Measurements from ENCODE around the gene METTL27. TPM values are rescaled to one million over a fixed set of nuclear protein-coding genes. Genes with fewer than 3 reads are reported as not detected.
"Not testable (repeated sequence)": the region's sequence is repeated elsewhere in the genome, so short reads cannot be mapped to it uniquely, and the experiment has no call there.

The METTL27 gene
- total RNA-seq, 4 donors from 2014 or later = 2.0 to 7.4 (median 4.3) TPM

GRCh38 chr7:73851410-73852338 lies 9.4 kb upstream of the METTL27 start:
- DNase-seq (ENCODE audit: low spot score in 2 of 2) = peak in 1 of 2 donors; percentile 62
- TF ChIP-seq CTCF (IDR thresholded peaks at IDR 0.05) (no peak), POLR2A (IDR thresholded peaks at IDR 0.05) (no peak)
- intact Hi-C loops (cut with DNase I; ENCODE audit: low total_unique reads) = no loop called here
- WGBS, 2 donors = 24 to 29% methylated on average over 8 of the region's 8 CpGs
- H3K4me3 ChIP-seq (ENCODE audit: low read depth, poor library complexity, severe bottlenecking) = no peak overlapping the region

GRCh38 chr7:73850781-73851207 lies 8.5 kb upstream of the METTL27 start:
- TF ChIP-seq CTCF (IDR thresholded peaks at IDR 0.05) (no peak), POLR2A (IDR thresholded peaks at IDR 0.05) (no peak)
- peak in 1 of 2 donors; percentile 87 for DNase-seq (ENCODE audit: low spot score in 2 of 2)
- intact Hi-C loops (cut with DNase I; ENCODE audit: low total_unique reads) = no loop called here
- 21 to 24% methylated on average over 4 of the region's 4 CpGs for WGBS, 2 donors
- no peak overlapping the region for H3K4me3 ChIP-seq (ENCODE audit: low read depth, poor library complexity, severe bottlenecking)

- intact Hi-C loops (cut with DNase I; ENCODE audit: low total_unique reads) = no loop called here
- WGBS, 2 donors = 90 to 94% methylated on average over 10 of the region's 10 CpGs
- no peak for DNase-seq (ENCODE audit: low spot score in 2 of 2)
These were observed 5.8 kb upstream of the METTL27 start for GRCh38 chr7:73847941-73848723.

GRCh38 chr7:73845701-73846195 lies 3.4 kb upstream of the METTL27 start:
- 68 to 71% methylated on average over 12 of the region's 12 CpGs for WGBS, 2 donors
- peak in 1 of 2 donors; percentile 55 for DNase-seq (ENCODE audit: low spot score in 2 of 2)
- H3K4me3 ChIP-seq (ENCODE audit: low read depth, poor library complexity, severe bottlenecking); intact Hi-C loops (cut with DNase I; ENCODE audit: low total_unique reads): not testable (repeated sequence)

More at GRCh38 chr7:73847941-73848723, 5.8 kb upstream of the METTL27 start:
- H3K4me3 ChIP-seq (ENCODE audit: low read depth, poor library complexity, severe bottlenecking) = no peak overlapping the region
- no peak for TF ChIP-seq POLR2A (IDR thresholded peaks at IDR 0.05)
- TF ChIP-seq CTCF (IDR thresholded peaks at IDR 0.05) = no peak

- intact Hi-C loops (cut with DNase I; ENCODE audit: low total_unique reads) = loop anchor here (5.0 kb wide), 1 partner anchor 108 kb away; the partner anchor contains the start of gene ABHD11
- DNase-seq (ENCODE audit: low spot score in 2 of 2) = no peak
- H3K4me3 ChIP-seq (ENCODE audit: low read depth, poor library complexity, severe bottlenecking) = no peak overlapping the region
- TF ChIP-seq CTCF (IDR thresholded peaks at IDR 0.05) = no peak
- TF ChIP-seq POLR2A (IDR thresholded peaks at IDR 0.05) = no peak
- 80 to 81% methylated on average over 13 of the region's 13 CpGs for WGBS, 2 donors
These were observed 2.6 kb upstream of the METTL27 start for GRCh38 chr7:73844848-73845460.

All from lower leg skin (tissue), 4 donors.